ENCODE data around the gene TTC23.
A peak's percentile ranks its signal among the peaks of the same experiment; 100 is the strongest.

The TTC23 gene

DNA sequence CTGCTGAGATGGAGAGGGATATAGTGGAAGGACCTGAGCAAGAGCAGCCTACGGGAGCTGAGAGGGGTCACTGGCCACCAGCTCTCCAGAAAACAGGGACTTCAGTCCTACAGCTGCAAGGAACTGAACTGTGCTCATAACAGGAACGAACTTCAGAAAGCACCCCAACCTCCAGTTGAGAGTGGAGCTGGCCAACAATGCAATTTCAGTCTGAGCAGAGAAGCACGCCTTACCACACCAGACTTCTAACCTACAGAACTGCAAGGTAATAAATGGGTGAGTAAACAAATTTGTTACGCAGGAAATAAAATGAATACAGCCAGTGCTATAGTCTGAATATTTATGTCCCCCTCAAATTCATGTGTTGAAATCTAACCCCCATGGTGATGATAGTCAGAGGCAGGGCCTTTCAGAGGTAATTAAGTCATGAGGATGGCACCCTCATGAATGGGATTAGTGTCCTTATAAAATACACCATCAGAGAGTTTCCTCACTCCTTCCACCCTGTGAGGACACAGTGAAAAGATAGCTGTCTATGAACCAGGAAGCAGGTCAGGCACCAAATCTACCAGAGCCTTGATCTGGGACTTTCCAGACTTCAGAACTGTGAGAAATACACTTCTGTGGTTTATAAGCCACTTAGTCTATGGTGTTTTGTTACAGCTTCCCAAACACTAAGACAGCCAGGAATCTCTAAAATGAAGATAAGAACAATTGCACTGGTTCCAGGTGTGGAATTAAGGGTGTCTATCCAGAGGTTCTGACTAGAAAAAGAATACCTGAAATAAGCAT is 85.9 kb downstream of the TTC23 start:
- no peak for DNase-seq

DNA sequence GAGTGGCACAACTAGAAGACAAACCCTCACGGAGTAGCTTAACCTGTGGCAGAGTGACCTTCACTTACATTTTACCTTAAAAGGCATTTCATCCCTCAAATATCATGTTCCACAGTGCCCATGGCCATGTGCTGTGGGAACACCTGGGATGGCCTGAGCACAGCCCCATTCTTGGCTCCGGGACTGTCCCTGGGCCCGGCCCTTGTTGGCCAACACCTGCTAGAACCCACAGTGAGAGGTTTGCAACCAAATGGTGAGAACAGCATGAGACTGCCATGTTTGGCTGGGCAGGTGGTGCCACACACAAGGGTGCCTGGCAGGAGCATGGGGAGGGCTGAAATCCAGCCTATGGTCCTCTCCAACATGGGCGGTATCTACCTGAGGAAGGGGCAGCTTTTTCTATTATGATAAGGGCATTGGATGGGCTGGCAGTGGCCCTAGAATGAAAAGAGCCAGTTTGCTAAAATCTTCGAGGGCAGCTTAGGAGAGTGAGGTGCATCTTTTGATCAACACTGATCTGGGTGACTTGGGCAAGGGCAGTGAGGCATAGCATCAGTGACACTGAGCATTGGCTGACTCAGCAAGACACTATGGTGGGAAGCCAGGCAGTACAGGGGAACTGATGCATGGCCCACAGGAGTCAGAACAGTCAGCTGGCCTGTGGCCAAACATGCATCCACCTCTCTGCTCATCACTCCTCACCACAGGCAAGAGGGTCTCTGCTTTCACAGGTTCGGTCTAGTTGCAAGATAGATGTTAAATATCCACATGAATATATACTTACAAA is 90.6 kb downstream of the TTC23 start:
- DNase-seq, result no peak

DNA sequence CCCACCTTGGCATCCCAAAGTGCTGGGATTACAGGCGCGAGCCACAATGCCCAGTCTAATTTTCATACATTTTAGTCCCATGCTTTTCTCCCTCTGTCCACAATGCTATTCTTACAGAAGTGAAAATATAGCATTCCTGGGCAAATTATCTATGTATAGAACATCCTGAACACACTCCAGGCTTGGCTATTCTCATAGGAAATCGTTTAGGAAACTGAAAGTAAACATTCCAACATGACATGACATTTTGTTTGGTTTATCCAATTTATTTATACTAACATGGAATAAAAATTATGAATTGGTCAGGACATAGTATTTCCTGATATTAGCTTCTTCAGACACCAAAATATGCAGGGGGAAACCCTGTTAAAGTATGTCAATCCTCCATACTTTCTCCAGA is 91.9 kb downstream of the TTC23 start:
- no peak for DNase-seq

GRCh38 chr15:99155961-99156443 is 93.4 kb downstream of the TTC23 start:
- peak; percentile 73 for DNase-seq

DNA sequence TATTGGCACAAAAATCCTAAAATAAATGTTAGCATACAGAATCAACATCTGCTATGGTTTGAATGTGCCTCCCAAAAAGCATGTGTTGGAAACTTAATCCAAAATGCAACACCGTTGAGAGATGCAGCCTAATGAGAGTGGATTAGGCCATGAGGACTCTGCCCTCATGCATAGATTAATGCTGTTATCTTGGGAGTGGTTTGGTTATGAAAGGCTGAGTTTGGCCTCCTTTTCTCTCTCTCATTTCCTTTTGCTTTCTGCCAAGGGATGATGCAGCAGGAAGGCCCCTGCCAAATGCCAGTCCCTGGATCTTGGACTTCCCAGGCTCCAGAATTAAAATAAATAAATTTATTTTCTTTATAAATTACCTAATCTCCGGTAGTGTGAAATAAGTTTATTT is 95.1 kb downstream of the TTC23 start:
- no peak for DNase-seq

GRCh38 chr15:99153026-99153535 is 96.3 kb downstream of the TTC23 start:
- DNase-seq, result no peak

DNA sequence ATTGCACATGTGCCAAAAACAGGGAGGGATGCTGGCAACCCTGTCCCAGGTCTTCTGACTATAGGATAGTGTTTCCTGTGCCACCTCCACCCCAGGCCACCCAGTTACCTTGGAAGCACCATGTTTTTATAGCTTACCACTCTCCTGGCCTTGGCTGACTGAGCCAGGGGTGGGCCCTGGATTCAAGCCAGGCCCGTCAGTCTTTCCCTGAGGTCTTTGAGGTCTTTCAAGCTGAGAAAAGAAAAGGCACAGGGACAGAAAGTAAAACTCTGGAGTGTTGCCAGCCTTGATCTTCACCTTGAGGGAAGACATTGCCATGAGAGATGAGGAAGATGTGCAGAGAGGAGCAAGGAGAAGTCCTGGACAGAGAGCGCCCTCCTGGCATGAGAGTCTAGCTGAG is 98.2 kb downstream of the TTC23 start:
- no peak for DNase-seq

DNA sequence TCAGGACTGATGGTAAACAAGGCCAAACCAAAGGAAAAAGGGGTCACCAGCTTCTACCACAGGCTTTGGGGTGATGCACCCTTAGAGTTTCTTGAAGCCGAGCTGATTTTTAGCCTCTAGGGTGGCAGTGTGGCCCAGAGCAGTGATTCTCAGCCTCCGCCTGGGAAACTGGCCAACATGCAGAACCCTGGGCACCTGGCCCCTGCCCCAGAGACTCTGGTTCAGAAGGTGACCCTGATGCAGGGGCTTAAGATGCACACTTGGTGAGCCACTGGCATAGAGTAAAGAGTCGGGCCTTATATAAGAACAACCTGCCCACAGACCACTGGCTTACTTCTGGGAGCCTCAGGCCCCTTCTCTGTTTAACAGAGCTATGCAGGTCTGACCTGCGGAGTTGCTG is 100.0 kb downstream of the TTC23 start:
- no peak for DNase-seq

- no peak for DNase-seq
These were observed 100.5 kb downstream of the TTC23 start for GRCh38 chr15:99148851-99149276.

DNA sequence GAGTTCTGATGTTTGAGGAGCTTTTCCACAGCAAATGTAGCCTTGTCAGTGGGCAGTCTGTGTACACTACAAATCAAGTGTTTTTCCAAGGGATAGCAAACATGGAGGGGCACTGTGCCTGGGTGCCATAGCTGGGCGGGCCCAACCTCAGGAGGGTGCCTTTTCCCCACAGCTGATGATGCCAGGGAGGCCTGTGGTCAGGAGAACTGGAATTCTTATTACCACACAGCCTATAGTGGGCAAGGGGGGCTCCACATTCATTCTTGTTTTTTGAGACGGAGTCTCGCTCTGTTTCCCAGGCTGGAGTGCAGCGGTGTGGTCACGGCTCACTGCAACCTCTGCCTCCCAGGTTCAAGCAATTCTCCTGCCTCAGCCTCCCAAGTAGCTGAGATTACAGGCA is 102.7 kb downstream of the TTC23 start:
- DNase-seq, result no peak

DNA sequence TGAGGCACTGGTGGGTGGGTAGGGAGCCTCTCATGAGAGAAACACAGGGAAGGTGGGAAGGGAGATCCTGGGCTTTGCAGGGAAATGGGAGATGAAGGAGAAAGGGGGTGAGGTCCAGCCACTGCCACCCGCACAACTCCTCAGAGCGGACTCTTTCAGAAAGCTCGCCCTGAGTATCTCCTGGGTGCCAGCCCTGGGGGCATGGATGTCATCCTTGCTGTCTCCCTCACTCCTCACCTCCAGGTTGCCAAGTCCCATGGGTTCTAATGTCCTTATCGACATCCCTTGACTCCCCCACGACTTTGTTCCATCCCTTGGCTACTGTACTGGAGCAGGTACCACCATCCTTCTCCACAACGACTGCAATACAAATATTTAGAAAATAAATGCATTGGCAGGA is 103.6 kb downstream of the TTC23 start:
- no peak for DNase-seq

- no peak for DNase-seq
These were observed 104.4 kb downstream of the TTC23 start for GRCh38 chr15:99145005-99145404.

DNA sequence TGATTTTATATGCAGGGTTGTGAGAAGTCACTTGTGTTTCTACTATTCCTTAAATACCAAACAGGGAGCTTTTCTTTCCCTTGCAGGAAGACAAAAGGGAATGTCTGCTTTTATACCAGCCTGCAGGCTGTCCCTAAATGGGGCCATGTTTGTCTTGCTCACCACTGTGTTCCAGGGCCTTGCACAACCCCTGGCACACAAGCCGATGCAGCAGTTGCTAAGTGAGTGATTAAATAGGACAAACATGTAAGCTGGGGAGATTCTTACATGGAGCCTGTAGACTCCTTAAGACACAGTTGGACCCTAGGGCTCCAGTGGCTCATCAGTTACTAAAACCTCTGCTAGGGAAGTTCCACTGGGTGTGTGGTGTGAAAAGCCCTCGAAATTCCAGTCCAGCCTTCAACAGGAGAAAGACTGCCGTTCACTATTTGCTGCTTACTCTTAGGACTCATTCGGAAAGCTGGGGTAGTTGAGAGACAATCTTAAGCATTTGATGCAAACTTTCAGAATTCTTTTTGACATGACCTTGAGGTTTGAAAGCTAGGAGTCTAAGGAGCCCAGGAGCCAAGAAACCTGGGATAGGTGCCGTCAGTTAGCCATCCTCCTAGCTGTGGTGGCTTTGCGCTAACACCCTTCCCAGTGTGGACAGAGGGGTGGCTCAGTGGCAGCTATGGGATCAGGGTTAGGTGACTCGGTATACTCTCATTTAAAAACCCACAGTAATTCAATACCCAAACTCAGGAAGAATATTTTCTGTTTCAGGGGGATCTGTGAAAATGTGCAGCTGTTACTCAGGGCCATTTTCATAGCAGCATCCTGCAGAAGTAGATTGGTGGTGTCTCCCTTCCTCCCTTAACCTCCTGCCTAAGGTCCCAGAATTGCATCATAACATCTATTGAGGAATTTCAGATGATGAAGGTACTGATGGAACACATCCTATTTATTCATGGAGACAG is 105.4 kb downstream of the TTC23 start:
- no peak for DNase-seq

- DNase-seq, result no peak
These were observed 106.1 kb downstream of the TTC23 start for GRCh38 chr15:99143242-99143641.

GRCh38 chr15:99142562-99142961 is 106.8 kb downstream of the TTC23 start:
- no peak for DNase-seq

GRCh38 chr15:99141943-99142342 is 107.4 kb downstream of the TTC23 start:
- no peak for DNase-seq

- no peak for DNase-seq
These were observed 108.8 kb downstream of the TTC23 start for GRCh38 chr15:99140590-99140989.

- no peak for DNase-seq
These were observed 110.1 kb downstream of the TTC23 start for GRCh38 chr15:99139276-99139675.

- no peak for DNase-seq
These were observed 110.8 kb downstream of the TTC23 start for GRCh38 chr15:99138491-99138982.

- no peak for DNase-seq
These were observed 111.5 kb downstream of the TTC23 start for GRCh38 chr15:99137877-99138276.

DNA sequence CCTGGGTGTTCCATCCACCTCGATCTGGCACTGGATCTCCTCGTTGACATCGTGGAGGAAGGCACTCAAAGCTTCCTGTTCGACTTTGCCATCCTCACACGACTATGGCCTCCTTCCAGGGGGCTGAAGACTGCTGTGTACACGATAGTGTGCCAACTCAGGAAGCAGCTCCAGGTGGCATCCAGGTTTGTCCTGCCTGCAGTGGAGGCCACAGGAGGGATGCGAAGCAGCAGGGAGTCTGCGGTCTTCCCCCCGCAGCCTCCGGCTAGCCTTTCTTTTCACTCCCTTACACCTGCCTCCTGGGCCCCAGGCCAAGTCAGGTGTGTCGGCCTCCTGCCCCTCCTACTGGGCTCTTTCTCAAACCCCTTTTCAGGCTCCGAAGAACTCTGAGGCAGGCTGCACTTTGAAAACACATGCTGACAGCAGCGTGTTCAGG is 112.3 kb downstream of the TTC23 start:
- DNase-seq, result no peak

GRCh38 chr15:99135194-99135593 is 114.2 kb downstream of the TTC23 start:
- no peak for DNase-seq

Measured in OCI-M1 (cell line).